Measurements from ENCODE around the gene SPATA2. TPM values are rescaled to one million over a fixed set of nuclear protein-coding genes. Genes with fewer than 3 reads are reported as not detected.

SPATA2 gene
- total and polyA plus RNA-seq, 2 of the 13 experiments (the other 11 are each of a cell fraction or from before 2014, with no cell fraction given) = 3.2 to 8.7 TPM

DNA sequence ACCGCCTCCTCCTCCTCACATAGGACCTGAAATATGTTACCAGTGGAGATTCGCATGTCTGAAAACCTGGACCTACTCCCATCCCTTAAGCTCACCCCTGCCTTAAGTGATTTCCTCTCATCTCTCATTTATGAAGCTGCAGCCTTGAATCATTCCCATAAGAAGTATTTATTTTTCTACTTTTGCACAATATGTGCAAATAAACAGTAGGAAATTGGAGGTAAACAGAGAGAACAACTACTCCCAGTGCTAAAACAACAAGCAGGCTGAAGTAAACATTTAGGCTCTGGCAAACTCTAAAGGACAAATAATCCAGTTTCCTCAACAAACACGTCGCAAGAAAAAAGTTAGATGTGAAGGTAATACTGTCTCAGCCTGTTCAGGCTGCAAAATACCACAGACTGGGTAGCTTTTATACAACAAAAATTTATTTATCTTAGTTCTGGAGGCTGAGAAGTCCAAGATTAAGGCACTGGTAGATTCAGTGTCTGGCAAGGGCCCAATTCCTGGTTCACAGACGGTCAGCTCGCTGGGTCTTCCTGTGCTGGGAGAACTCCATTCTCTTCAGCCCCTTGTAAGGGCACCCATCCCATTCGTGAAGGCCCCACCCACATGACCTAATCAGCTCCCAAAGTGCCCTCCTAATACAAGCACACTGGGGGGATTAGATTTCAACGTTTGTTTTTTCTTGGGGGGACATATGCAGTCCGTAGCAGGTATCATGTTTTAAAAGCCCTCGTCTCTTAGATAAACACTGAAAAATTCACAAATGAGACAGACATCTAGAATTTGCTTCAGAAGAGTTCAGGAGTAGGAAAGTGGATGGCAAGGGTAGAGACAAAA lies 15.6 kb downstream of the SPATA2 start (continued):
- TF ChIP-seq, protein P1, sequence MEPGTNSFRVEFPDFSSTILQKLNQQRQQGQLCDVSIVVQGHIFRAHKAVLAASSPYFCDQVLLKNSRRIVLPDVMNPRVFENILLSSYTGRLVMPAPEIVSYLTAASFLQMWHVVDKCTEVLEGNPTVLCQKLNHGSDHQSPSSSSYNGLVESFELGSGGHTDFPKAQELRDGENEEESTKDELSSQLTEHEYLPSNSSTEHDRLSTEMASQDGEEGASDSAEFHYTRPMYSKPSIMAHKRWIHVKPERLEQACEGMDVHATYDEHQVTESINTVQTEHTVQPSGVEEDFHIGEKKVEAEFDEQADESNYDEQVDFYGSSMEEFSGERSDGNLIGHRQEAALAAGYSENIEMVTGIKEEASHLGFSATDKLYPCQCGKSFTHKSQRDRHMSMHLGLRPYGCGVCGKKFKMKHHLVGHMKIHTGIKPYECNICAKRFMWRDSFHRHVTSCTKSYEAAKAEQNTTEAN (CRISPR knock-in tag; conservative IDR thresholded peaks at IDR 0.05) = no peak
- TF ChIP-seq TARDBP (CRISPR knock-in tag; IDR thresholded peaks at IDR 0.05) (no peak), NFE2L1 (CRISPR knock-in tag; IDR thresholded peaks at IDR 0.05; ENCODE audit: borderline replicate concordance) (no peak), HNF4G (IDR thresholded peaks at IDR 0.05; ENCODE audit: borderline replicate concordance, low read depth, low read length) (no peak), HNF4G (CRISPR knock-in tag; IDR thresholded peaks at IDR 0.05; ENCODE audit: borderline replicate concordance, low read depth) (no peak), ZNF451 (CRISPR knock-in tag; IDR thresholded peaks at IDR 0.05) (no peak), PHB2 (IDR thresholded peaks at IDR 0.05; ENCODE audit: partially characterized antibody) (no peak), ZNF253 (CRISPR knock-in tag; IDR thresholded peaks at IDR 0.05; ENCODE audit: borderline replicate concordance) (no peak), MED1 (CRISPR knock-in tag; IDR thresholded peaks at IDR 0.05) (no peak), SP140L (CRISPR knock-in tag; IDR thresholded peaks at IDR 0.05; ENCODE audit: borderline replicate concordance) (no peak), MTA3 (CRISPR knock-in tag; IDR thresholded peaks at IDR 0.05) (no peak), ZNF230 (CRISPR knock-in tag; IDR thresholded peaks at IDR 0.05) (no peak; the same call in 1 of the 2 replicates), HOXD1 (CRISPR knock-in tag; IDR thresholded peaks at IDR 0.05) (no peak), SNAI1 (CRISPR knock-in tag; IDR thresholded peaks at IDR 0.05; ENCODE audit: borderline replicate concordance) (no peak), XBP1 (CRISPR knock-in tag; IDR thresholded peaks at IDR 0.05) (no peak), ATF1 (CRISPR knock-in tag; IDR thresholded peaks at IDR 0.05) (no peak), ZNF564 (CRISPR knock-in tag; IDR thresholded peaks at IDR 0.05) (no peak), EED (CRISPR knock-in tag; IDR thresholded peaks at IDR 0.05) (no peak), CBFB (CRISPR knock-in tag; IDR thresholded peaks at IDR 0.05) (no peak), GTF3A (CRISPR knock-in tag; conservative IDR thresholded peaks at IDR 0.05) (no peak)
- TF ChIP-seq, protein P2, sequence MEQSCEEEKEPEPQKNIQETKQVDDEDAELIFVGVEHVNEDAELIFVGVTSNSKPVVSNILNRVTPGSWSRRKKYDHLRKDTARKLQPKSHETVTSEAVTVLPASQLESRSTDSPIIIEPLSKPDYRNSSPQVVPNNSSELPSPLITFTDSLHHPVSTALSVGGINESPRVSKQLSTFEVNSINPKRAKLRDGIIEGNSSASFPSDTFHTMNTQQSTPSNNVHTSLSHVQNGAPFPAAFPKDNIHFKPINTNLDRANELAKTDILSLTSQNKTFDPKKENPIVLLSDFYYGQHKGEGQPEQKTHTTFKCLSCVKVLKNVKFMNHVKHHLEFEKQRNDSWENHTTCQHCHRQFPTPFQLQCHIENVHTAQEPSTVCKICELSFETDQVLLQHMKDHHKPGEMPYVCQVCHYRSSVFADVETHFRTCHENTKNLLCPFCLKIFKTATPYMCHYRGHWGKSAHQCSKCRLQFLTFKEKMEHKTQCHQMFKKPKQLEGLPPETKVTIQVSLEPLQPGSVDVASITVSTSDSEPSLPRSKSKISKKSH (CRISPR knock-in tag; IDR thresholded peaks at IDR 0.05; ENCODE audit: borderline replicate concordance) = no peak
- TF ChIP-seq, protein P3, sequence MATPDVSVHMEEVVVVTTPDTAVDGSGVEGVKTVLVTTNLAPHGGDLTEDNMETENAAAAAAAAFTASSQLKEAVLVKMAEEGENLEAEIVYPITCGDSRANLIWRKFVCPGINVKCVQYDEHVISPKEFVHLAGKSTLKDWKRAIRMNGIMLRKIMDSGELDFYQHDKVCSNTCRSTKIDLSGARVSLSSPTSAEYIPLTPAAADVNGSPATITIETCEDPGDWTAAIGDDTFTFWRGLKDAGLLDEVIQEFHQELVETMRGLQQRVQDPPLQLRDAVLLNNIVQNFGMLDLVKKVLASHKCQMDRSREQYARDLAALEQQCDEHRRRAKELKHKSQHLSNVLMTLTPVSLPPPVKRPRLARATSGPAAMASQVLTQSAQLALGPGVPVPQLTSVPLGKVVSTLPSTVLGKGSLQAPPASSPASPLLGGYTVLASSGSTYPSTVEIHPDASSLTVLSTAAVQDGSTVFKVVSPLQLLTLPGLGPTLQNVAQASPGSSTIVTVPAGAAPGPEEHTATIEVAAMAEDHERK (CRISPR knock-in tag; IDR thresholded peaks at IDR 0.05; ENCODE audit: low read depth) = no peak
- TF ChIP-seq, protein P4, sequence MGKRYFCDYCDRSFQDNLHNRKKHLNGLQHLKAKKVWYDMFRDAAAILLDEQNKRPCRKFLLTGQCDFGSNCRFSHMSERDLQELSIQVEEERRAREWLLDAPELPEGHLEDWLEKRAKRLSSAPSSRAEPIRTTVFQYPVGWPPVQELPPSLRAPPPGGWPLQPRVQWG (CRISPR knock-in tag; IDR thresholded peaks at IDR 0.05; ENCODE audit: borderline replicate concordance, low read depth) = no peak
- TF ChIP-seq, protein P5, sequence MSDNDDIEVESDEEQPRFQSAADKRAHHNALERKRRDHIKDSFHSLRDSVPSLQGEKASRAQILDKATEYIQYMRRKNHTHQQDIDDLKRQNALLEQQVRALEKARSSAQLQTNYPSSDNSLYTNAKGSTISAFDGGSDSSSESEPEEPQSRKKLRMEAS (IDR thresholded peaks at IDR 0.05) = no peak
- TF ChIP-seq, protein P6, sequence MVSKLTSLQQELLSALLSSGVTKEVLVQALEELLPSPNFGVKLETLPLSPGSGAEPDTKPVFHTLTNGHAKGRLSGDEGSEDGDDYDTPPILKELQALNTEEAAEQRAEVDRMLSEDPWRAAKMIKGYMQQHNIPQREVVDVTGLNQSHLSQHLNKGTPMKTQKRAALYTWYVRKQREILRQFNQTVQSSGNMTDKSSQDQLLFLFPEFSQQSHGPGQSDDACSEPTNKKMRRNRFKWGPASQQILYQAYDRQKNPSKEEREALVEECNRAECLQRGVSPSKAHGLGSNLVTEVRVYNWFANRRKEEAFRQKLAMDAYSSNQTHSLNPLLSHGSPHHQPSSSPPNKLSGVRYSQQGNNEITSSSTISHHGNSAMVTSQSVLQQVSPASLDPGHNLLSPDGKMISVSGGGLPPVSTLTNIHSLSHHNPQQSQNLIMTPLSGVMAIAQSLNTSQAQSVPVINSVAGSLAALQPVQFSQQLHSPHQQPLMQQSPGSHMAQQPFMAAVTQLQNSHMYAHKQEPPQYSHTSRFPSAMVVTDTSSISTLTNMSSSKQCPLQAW (CRISPR knock-in tag; IDR thresholded peaks at IDR 0.05) = no peak

All from HepG2 (cell line).